LNCAP (cell line): ENCODE results near the gene PLCB4.

Experiments
- CTCF ChIP-seq: fragments of 450-650 bp; IDR thresholded peaks from 2 replicates; pipeline ENCODE4 v1.5.1; 2017; ENCODE audit warnings: mild to moderate bottlenecking

Gene PLCB4

DNA sequence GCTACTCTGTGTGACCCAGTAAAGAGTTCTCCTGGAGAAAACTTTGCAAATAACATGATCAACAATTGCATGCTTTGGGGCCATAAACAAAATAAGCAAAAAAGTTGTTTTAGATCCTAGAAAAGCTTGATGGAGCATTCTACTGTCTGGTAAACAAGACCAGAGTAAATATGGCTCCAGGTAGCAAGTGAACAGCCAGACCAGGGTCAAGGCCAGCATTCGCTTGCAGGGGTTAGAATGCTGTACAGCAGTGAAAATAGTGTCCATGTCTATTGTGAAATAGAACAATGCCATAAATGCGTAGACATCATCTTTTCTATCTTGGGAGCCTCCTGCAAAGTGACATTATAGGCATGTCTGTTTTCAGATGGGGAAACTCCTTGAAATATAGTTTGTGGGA, 216.7 kb downstream of the PLCB4 start:
- no peak for TF ChIP-seq CTCF

DNA sequence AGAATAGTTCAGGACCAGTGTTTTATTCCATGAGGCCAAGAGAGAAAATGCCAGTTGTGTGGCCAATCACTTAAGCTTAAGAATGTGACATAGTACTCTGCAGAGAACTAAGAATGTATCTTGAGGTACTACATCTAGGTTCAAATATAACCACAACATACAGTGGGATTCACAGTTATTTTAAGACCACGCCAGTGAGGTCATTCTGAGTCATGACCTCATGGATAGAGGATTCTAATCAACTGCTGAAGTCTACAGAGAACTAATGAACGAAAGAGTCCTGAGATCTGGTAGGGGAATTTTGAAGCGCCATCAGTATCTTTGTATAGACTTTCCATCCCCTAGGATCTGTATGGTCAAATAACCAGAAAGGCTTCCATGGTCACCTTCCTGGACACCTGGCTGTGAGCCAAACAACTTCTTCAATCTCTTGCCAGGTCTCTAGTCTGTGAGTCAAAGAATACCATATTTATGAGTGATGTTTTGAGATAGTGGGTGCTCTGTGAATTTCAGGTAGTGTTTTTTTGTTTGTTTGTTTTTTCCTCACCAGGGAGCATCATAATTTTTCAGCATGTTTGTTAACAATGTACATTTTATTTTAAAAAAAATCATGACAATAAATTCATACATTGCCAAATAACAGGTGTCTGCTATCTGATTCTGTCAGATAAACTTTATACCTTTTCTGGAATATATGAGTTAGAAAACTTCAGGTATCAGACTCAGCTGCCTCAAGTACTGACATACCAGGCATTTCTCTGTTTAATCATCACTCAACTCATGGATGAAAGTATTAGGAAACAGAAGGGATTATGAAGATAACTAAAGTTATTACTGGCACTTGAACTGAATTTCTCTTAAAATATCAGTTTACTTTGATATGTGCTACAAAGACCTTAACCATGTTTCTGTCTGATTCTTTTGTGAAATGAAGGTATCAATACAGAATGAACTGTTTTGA, 217.9 kb downstream of the PLCB4 start:
- TF ChIP-seq CTCF: no peak

DNA sequence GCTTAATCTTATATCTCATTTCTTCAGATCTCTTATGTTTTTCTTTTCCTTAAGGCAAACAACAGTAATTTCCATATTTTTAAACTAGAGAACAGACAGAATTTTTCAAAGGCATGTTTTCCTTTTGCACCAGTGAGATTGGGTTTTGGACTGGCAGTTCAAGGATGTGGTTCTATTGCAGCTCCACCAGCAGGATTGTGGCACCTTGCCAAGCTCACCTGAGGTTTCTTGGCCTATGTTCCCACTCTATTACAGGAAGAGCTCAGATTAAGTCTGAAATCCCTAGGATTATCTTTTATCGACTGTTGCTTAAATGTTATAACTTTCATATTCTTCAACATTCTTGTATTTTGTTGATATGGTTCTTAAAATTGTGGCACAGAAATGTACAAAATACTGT, 218.9 kb downstream of the PLCB4 start:
- TF ChIP-seq CTCF: no peak

DNA sequence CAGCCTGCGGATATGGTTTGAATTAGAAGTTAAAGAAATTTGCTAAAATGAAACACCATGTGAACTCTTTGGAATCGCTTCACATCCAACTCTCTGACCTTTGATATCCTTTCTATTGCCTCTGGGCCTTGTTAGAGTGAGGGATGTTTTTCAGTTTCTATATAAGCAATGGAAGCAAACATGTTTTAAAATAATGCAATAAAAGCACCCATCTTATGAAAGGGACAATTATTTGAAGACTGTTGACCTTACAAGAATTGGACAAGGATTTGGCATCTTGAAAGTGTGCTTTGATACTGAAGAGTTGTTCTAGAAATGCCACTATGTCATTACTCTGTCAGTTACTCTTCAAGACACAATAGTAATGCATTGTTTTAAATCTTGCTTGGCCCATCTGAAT, 221.4 kb downstream of the PLCB4 start:
- TF ChIP-seq CTCF: no peak

GRCh38 chr20:9293145-9293544, 224.3 kb downstream of the PLCB4 start:
- TF ChIP-seq CTCF: no peak

- TF ChIP-seq CTCF: no peak
Observed at GRCh38 chr20:9294041-9294440, 225.2 kb downstream of the PLCB4 start.

- TF ChIP-seq CTCF: no peak
Observed at GRCh38 chr20:9298906-9299305, 230.0 kb downstream of the PLCB4 start.
